ENCODE results near the gene ST6GALNAC3.

Gene ST6GALNAC3

GRCh38 chr1:76607717-76608116 is 533.2 kb downstream of the ST6GALNAC3 start:
- Histone ChIP-seq H3K36me3 (ENCODE audit: control insufficient read depth, low read depth, low read length) (no peaks in the 10 kb centered on the region), H3K27me3 (ENCODE audit: control insufficient read depth, insufficient read depth, low read length) (no peaks in the 10 kb centered on the region), H3K4me1 (ENCODE audit: control insufficient read depth, low read depth, low read length) (no peaks in the 10 kb centered on the region), H3K9me3 (ENCODE audit: control insufficient read depth, low read depth, low read length) (no peaks in the 10 kb centered on the region), H3K27ac (ENCODE audit: low read length) (no peak overlapping the region), H3K9ac (ENCODE audit: low read length) (no peak overlapping the region), H3K4me3 (ENCODE audit: low read length) (no peak overlapping the region)

GRCh38 chr1:76611770-76612445 is 537.4 kb downstream of the ST6GALNAC3 start:
- Histone ChIP-seq H3K4me3 (ENCODE audit: low read length) (no peak overlapping the region), H3K4me1 (ENCODE audit: control insufficient read depth, low read depth, low read length) (no peaks in the 10 kb centered on the region), H3K9ac (ENCODE audit: low read length) (no peak overlapping the region), H3K27ac (ENCODE audit: low read length) (no peak overlapping the region), H3K36me3 (ENCODE audit: control insufficient read depth, low read depth, low read length) (no peaks in the 10 kb centered on the region), H3K9me3 (ENCODE audit: control insufficient read depth, low read depth, low read length) (no peaks in the 10 kb centered on the region), H3K27me3 (ENCODE audit: control insufficient read depth, insufficient read depth, low read length) (no peaks in the 10 kb centered on the region)

- no peaks in the 10 kb centered on the region for H3K9me3 ChIP-seq (ENCODE audit: control insufficient read depth, low read depth, low read length)
- no peak overlapping the region for H3K27ac ChIP-seq (ENCODE audit: low read length)
- no peak overlapping the region for H3K9ac ChIP-seq (ENCODE audit: low read length)
- H3K36me3 ChIP-seq (ENCODE audit: control insufficient read depth, low read depth, low read length): no peaks in the 10 kb centered on the region
- no peaks in the 10 kb centered on the region for H3K4me1 ChIP-seq (ENCODE audit: control insufficient read depth, low read depth, low read length)
- H3K27me3 ChIP-seq (ENCODE audit: control insufficient read depth, insufficient read depth, low read length): no peaks in the 10 kb centered on the region
- no peak overlapping the region for H3K4me3 ChIP-seq (ENCODE audit: low read length)
Observed at GRCh38 chr1:76613886-76614285, 539.3 kb downstream of the ST6GALNAC3 start.

GRCh38 chr1:76615253-76616035 is 540.9 kb downstream of the ST6GALNAC3 start:
- Histone ChIP-seq H3K4me1 (ENCODE audit: control insufficient read depth, low read depth, low read length) (no peaks in the 10 kb centered on the region), H3K36me3 (ENCODE audit: control insufficient read depth, low read depth, low read length) (no peaks in the 10 kb centered on the region), H3K27me3 (ENCODE audit: control insufficient read depth, insufficient read depth, low read length) (no peaks in the 10 kb centered on the region), H3K27ac (ENCODE audit: low read length) (no peak overlapping the region), H3K9ac (ENCODE audit: low read length) (no peak overlapping the region), H3K9me3 (ENCODE audit: control insufficient read depth, low read depth, low read length) (no peaks in the 10 kb centered on the region), H3K4me3 (ENCODE audit: low read length) (no peak overlapping the region)

- H3K9me3 ChIP-seq (ENCODE audit: control insufficient read depth, low read depth, low read length): no peaks in the 10 kb centered on the region
- H3K9ac ChIP-seq (ENCODE audit: low read length): no peak overlapping the region
- H3K27ac ChIP-seq (ENCODE audit: low read length): no peak overlapping the region
- no peak overlapping the region for H3K4me3 ChIP-seq (ENCODE audit: low read length)
- H3K4me1 ChIP-seq (ENCODE audit: control insufficient read depth, low read depth, low read length): no peaks in the 10 kb centered on the region
- H3K36me3 ChIP-seq (ENCODE audit: control insufficient read depth, low read depth, low read length): no peaks in the 10 kb centered on the region
- H3K27me3 ChIP-seq (ENCODE audit: control insufficient read depth, insufficient read depth, low read length): no peaks in the 10 kb centered on the region
Observed at GRCh38 chr1:76620371-76620770, 545.8 kb downstream of the ST6GALNAC3 start.

GRCh38 chr1:76622774-76623528 is 548.4 kb downstream of the ST6GALNAC3 start:
- Histone ChIP-seq H3K27ac (ENCODE audit: low read length) (no peak overlapping the region), H3K9ac (ENCODE audit: low read length) (no peak overlapping the region), H3K36me3 (ENCODE audit: control insufficient read depth, low read depth, low read length) (no peaks in the 10 kb centered on the region), H3K9me3 (ENCODE audit: control insufficient read depth, low read depth, low read length) (no peaks in the 10 kb centered on the region), H3K4me3 (ENCODE audit: low read length) (no peak overlapping the region), H3K4me1 (ENCODE audit: control insufficient read depth, low read depth, low read length) (no peaks in the 10 kb centered on the region), H3K27me3 (ENCODE audit: control insufficient read depth, insufficient read depth, low read length) (no peaks in the 10 kb centered on the region)

- no peak overlapping the region for H3K27ac ChIP-seq (ENCODE audit: low read length)
- H3K9me3 ChIP-seq (ENCODE audit: control insufficient read depth, low read depth, low read length): no peaks in the 10 kb centered on the region
- no peak overlapping the region for H3K9ac ChIP-seq (ENCODE audit: low read length)
- H3K36me3 ChIP-seq (ENCODE audit: control insufficient read depth, low read depth, low read length): no peaks in the 10 kb centered on the region
- no peaks in the 10 kb centered on the region for H3K27me3 ChIP-seq (ENCODE audit: control insufficient read depth, insufficient read depth, low read length)
- H3K4me1 ChIP-seq (ENCODE audit: control insufficient read depth, low read depth, low read length): no peaks in the 10 kb centered on the region
- no peak overlapping the region for H3K4me3 ChIP-seq (ENCODE audit: low read length)
Observed at GRCh38 chr1:76625886-76626678, 551.5 kb downstream of the ST6GALNAC3 start.

- no peak overlapping the region for H3K4me3 ChIP-seq (ENCODE audit: low read length)
- no peaks in the 10 kb centered on the region for H3K4me1 ChIP-seq (ENCODE audit: control insufficient read depth, low read depth, low read length)
- H3K27me3 ChIP-seq (ENCODE audit: control insufficient read depth, insufficient read depth, low read length): no peaks in the 10 kb centered on the region
- H3K9me3 ChIP-seq (ENCODE audit: control insufficient read depth, low read depth, low read length): no peaks in the 10 kb centered on the region
- H3K9ac ChIP-seq (ENCODE audit: low read length): no peak overlapping the region
- H3K36me3 ChIP-seq (ENCODE audit: control insufficient read depth, low read depth, low read length): no peaks in the 10 kb centered on the region
- H3K27ac ChIP-seq (ENCODE audit: low read length): no peak overlapping the region
Observed at GRCh38 chr1:76627498-76627897, 553.0 kb downstream of the ST6GALNAC3 start.

GRCh38 chr1:76627901-76628300 is 553.4 kb downstream of the ST6GALNAC3 start:
- Histone ChIP-seq H3K4me1 (ENCODE audit: control insufficient read depth, low read depth, low read length) (no peaks in the 10 kb centered on the region), H3K4me3 (ENCODE audit: low read length) (no peak overlapping the region), H3K36me3 (ENCODE audit: control insufficient read depth, low read depth, low read length) (no peaks in the 10 kb centered on the region), H3K9me3 (ENCODE audit: control insufficient read depth, low read depth, low read length) (no peaks in the 10 kb centered on the region), H3K27ac (ENCODE audit: low read length) (no peak overlapping the region), H3K9ac (ENCODE audit: low read length) (no peak overlapping the region), H3K27me3 (ENCODE audit: control insufficient read depth, insufficient read depth, low read length) (no peaks in the 10 kb centered on the region)

GRCh38 chr1:76632136-76632535 is 557.6 kb downstream of the ST6GALNAC3 start:
- Histone ChIP-seq H3K27me3 (ENCODE audit: control insufficient read depth, insufficient read depth, low read length) (no peaks in the 10 kb centered on the region), H3K4me3 (ENCODE audit: low read length) (no peak overlapping the region), H3K9me3 (ENCODE audit: control insufficient read depth, low read depth, low read length) (no peaks in the 10 kb centered on the region), H3K9ac (ENCODE audit: low read length) (no peak overlapping the region), H3K27ac (ENCODE audit: low read length) (no peak overlapping the region), H3K4me1 (ENCODE audit: control insufficient read depth, low read depth, low read length) (no peaks in the 10 kb centered on the region), H3K36me3 (ENCODE audit: control insufficient read depth, low read depth, low read length) (no peaks in the 10 kb centered on the region)

GRCh38 chr1:76635784-76636183 is 561.2 kb downstream of the ST6GALNAC3 start:
- Histone ChIP-seq H3K4me1 (ENCODE audit: control insufficient read depth, low read depth, low read length) (no peaks in the 10 kb centered on the region), H3K9me3 (ENCODE audit: control insufficient read depth, low read depth, low read length) (no peaks in the 10 kb centered on the region), H3K27ac (ENCODE audit: low read length) (no peak overlapping the region), H3K27me3 (ENCODE audit: control insufficient read depth, insufficient read depth, low read length) (no peaks in the 10 kb centered on the region), H3K9ac (ENCODE audit: low read length) (no peak overlapping the region), H3K36me3 (ENCODE audit: control insufficient read depth, low read depth, low read length) (no peaks in the 10 kb centered on the region), H3K4me3 (ENCODE audit: low read length) (no peak overlapping the region)

Measured in iPS-18a (cell line).